ENCODE data around the gene KAZALD1.

The KAZALD1 gene

DNA sequence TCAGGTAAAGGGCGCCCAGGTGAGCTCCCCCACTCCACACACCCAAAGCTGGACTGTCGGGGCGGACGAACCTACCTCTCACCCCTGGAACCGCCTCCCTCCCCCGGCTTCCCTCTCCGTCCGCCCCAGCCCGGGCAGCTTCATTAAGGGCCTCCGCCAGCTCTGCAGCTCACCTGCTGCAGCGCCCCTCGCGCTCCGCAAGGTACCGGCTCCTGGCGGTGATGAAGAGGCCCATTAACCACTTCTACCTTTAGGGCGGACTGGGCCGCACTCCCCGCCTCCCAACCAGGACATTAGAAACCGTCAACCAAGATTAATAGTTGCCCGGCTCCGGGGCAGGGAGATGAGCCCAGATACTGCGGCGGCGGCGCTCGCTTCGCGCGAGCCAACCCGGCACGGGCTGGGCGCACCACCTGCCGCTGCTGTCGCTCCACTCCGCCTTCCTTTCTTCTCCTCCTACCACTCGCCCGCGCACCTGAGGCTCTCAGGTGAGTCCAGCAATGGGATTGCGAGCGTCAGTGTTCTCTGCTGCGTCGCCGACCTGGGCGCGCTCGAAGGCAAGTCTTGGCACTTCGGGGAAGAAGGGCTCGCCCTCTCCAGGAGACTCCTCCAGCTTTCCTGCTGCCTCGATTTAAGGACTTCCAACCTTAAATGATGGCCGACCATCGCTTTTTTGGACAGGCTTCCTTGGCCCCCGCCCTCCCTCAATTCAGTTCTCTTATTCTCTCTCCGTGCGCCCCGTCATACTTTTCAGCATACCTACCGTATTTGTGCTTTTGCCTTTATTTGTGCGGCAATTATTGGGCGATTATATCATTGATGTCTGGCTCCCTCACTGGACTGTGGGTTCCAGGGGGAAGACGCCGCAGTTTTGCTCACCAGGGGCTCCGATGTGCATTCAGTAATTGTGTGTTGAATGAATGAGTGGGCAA is 13.6 kb upstream of the KAZALD1 start:
- no peak for DNase-seq (ENCODE audit: low read depth)

DNA sequence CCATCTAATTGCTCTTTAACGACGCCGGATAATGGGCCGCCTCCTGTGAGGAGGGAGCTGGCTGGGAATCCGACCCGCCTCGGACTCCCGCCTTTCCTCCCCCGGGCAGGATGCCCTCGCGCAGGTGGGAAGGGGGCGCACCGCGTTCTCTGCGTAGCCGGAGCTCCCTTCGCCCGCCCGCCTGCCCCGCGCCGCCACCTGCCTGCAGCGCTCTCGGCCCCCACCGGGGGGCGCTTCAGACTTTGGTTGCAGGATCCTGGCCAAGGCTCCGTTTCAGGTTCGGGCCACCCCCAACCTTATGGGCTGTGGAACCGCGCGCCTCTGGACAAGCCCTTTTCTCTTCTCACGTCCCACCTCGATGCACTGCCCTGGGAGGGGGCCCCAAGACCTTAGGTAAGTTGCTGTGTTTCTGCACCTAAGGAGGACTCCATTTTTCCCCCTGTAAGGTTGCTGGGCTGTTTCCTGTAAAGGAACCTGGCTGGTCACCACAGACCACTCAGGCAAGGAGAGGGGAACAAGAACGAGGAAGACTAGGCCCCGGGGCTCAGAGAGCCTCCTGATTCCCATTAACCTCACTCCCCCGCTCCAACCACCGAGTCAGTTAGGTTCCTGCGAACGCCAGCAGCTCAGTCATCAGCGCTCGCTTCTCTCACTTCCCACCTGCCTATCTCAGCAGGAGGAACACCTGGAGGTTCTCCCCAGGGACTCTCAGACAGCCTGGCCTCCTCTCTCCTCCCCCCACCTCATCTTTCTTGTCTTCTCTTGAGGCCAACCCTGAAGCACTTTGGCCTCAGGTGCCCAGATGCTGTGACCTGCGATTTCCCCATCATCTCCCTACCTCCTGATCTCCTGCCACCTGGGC is 11.3 kb upstream of the KAZALD1 start:
- DNase-seq (ENCODE audit: low read depth), result no peak

- no peak for DNase-seq (ENCODE audit: low read depth)
Measured at GRCh38 chr10:101052285-101052684, 9.5 kb upstream of the KAZALD1 start.

GRCh38 chr10:101053516-101053915 is 8.3 kb upstream of the KAZALD1 start:
- no peak for DNase-seq (ENCODE audit: low read depth)

DNA sequence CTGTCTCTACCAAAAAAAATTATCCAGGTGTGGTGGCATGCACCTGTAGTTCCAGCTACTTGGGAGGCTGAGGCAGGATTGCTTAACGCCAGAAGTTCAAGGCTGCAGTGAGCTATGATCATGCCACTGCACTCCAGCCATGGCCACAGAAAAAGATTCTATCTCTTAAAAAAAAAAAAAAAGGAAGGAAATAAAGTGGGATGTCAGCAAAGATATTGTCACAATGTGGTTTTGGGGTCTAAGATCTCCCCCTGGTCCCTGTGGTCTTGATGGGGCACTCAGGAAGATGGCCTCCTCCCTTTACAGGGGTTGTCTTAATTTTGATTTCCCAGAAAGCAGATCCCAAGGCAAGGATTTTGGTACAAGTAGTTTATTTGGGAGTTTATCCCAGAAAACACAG is 7.4 kb upstream of the KAZALD1 start:
- no peak for DNase-seq (ENCODE audit: low read depth)

DNA sequence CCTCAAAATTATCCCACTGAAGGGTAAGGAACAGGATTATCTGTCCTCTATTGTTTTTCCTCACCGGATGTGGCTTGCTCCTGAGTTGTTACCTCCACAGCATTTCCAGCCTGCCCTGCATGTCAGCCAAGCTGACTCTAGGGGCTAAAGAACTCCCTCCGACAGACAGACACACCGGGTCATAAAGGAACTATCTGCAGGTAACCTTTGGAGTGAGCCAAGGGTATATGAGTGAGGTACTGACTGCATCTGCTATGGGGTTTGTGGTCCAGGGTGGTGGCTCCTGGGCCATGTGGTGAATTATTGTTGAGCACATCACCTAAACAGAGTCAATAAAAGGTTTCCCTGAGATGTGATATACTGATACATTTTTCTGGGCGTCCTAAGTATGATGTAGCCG is 6.9 kb upstream of the KAZALD1 start:
- no peak for DNase-seq (ENCODE audit: low read depth)

DNA sequence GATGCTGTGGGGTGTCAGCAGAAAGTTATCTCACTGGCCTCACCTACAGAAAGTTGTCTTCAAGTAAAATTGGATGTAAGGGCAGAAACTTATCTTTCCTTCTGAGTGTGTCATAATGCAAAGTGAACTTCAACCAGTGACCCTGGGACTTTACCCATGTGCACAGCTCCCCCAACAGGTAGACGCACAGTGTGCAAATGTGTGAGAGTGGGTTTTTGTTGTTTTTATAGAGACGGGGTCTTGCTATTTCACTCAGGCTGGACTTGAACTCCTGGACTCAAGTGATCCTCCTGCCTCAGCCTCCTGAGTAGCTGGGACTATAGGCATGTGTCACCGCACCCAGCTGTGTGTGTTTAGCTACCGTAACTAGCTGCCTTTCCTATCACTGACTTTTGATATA is 6.4 kb upstream of the KAZALD1 start:
- DNase-seq (ENCODE audit: low read depth), result no peak

GRCh38 chr10:101056365-101057151 is 5.2 kb upstream of the KAZALD1 start:
- no peak for DNase-seq (ENCODE audit: low read depth)

DNA sequence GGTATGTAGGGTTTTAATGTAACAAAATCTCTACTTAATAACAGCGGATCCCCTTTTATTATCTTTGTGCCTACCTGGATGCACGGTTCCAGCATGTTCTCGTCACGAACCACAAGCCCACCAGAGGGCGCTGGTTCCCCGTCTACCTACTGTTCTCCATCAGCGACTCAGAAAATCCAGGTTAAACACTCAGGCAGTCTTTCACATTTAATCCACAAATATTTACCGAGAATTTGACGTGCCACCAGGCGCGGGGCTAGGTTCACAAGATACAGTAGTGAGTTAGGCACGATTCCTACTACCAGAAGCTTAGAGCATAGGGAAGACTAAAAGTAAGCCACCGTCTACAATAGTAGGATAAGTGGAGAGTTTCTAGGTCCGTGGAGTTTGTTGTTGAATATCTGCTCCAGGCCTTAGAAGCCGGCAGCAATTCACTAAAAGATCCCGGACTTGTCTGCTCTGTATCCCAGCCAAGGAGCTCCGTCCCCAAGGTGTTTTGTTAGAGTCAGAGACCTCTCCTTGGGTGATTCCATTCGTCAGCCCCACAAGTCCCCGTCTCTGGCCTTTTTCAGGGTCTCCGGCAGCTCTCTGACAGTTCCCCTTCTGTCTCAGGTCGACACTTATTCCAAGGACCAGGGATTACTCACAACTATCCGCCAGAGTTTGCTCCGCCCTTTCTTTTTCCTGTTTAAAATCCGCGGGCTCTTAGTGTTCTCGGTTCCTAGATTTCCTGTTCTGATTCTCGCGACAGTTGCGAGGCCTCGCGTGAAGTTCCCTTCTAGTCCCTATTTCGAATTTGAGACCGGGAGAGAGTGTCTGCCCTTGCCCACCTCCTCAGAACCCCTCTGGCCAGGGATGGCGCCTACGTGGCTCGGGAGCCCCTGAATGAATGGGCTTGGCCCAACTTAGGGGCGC is 1.5 kb upstream of the KAZALD1 start:
- peak; percentile 83 for DNase-seq (ENCODE audit: low read depth)

DNA sequence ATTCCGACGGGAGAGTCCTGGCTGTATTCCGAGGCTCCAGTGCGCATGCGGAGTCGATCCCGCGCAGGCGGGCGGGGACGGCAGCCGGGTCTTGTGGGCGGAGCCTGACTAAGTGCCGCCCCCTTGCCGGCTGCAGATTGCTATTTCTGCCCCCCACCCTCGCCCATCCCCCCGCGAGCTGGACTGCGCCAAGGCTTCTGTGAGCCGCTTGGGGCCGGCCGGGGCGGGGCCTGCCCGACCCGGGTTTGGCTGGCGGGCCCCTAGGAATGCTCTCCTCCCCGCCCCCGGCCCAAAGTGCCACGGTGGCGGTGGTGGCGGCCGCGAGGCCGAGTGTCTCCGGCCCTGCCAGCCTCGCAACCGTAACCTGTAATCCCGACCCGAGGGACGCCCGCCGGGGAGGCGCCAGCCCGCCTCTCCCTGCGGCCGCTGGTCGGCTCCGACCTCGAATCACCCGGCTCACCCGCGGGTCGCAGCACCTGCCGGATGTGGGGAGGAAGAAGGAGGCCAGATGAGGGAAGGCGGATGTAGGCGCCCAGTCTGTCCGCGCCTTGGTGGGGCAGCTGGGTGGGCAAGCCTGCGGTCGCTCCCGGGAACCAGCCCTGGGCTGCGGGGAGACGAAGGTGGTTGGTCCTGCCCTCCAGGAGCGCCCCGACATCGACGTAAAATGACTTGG is 702 bp upstream of the KAZALD1 start:
- peak; percentile 80 for DNase-seq (ENCODE audit: low read depth)

DNA sequence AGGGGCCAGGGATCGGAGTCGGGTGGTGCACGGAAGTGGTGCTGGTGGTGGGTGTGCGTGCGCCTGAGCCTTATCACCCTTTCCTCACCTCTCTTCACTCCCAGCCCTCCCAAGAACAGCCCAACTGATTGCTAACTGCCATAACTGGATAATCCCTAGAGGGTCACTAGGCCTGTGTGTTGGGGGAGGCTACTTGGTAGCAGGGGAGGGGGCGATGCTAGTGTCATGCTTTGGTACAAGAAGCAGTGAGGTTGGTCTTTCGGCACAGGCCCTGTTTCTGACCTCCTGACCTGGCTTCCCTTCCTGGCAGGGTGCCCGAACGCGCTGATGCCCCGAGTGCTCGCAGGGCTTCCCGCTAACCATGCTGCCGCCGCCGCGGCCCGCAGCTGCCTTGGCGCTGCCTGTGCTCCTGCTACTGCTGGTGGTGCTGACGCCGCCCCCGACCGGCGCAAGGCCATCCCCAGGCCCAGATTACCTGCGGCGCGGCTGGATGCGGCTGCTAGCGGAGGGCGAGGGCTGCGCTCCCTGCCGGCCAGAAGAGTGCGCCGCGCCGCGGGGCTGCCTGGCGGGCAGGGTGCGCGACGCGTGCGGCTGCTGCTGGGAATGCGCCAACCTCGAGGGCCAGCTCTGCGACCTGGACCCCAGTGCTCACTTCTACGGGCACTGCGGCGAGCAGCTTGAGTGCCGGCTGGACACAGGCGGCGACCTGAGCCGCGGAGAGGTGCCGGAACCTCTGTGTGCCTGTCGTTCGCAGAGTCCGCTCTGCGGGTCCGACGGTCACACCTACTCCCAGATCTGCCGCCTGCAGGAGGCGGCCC is 652 bp downstream of the KAZALD1 start:
- DNase-seq (ENCODE audit: low read depth), result no peak

GRCh38 chr10:101063050-101063525 is 1.3 kb downstream of the KAZALD1 start:
- no peak for DNase-seq (ENCODE audit: low read depth)

- DNase-seq (ENCODE audit: low read depth), result no peak
Measured at GRCh38 chr10:101063548-101064414, 2.0 kb downstream of the KAZALD1 start.

DNA sequence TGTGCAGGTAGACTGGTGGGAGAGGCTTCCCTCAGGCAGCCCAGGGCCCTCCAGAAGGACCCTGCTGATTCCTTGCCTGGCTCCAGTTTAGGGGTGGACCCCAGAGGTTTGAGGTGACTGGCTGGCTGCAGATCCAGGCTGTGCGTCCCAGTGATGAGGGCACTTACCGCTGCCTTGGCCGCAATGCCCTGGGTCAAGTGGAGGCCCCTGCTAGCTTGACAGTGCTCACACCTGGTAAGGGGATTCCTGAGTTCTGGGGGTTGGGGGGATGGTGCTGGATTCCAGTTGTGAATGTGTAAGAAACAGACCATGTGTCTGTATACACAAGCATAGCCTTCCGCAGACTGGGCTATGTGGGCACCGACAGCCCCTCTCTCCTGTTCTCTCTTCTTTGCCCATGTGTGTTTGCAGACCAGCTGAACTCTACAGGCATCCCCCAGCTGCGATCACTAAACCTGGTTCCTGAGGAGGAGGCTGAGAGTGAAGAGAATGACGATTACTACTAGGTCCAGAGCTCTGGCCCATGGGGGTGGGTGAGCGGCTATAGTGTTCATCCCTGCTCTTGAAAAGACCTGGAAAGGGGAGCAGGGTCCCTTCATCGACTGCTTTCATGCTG is 2.7 kb downstream of the KAZALD1 start:
- no peak for DNase-seq (ENCODE audit: low read depth)

- DNase-seq (ENCODE audit: low read depth), result no peak
Measured at GRCh38 chr10:101065481-101066145, 3.8 kb downstream of the KAZALD1 start.

DNA sequence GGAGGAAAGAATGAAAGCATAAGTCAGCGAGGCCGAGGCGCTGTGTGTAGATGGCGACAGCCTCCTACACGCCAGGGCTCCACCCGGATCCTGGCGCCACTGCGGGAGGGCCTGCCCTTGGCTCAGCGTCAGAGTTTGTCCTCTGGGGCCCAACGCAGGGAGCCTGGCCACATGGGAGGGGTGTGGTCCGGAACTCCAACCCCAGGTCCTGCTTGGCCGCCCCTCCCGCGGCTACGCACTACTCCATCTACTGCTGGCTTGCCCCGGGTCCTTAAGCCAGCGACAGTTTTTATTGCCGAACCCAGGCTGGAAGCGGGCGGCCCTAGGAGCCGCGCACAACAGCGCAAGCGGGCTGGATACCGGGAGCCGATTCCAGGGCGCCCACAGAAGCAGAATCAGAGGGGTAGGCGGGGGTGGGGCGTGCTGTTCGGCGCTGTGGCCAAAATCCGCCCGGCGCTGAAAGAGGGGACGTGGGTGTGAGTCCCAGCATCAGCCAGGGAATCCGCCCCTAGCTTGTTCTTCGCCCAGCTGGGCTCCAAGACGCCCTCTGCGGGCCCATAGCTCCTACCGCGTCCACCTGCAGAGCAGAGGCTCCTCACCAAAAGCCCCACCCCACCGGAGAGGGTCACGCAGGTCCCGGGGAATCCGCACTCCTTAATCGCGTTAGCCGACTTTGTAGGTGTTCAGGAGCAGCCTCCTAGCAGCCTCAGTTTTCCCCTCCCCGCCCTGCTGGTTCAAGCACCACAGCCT is 4.5 kb downstream of the KAZALD1 start:
- DNase-seq (ENCODE audit: low read depth), result no peak

DNA sequence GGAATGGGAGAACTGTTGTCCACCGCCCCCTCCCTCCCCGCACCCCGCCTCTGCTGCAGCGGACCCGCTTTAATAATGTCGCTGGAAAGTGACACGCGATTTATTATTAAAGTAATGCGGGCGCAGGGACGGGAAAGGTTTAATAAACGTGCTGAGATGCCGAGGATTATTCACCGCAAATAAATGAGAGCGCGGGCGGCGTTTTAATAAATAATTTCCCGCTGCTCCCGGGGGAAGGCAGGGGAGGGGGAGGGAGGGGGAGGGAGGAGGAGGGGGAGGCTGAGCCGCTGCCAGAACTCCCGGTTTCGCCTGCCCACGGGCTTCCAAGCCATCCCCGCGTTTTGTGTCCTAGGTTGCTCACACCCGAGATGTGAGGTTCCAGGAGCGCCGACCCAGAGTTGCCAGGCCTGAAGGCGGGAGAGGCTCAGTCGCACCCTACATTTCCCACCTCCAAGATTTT is 5.1 kb downstream of the KAZALD1 start:
- no peak for DNase-seq (ENCODE audit: low read depth)
